GM10248 (cell line): Measurements from ENCODE around the gene LAMTOR2.

Experiments
- CTCF ChIA-PET: fragments of 300-600 bp; sonication (Branson Sonifier 250); formaldehyde crosslinking; extraction: SDS; loops from one replicate; lab custom pipeline; 2021; ENCODE audit warnings: antibody characterized with exemption; lab: Yijun Ruan, JAX
- POLR2A ChIA-PET: fragments of 350-650 bp; sonication (Branson Sonifier 250); formaldehyde crosslinking; extraction: SDS; loops from one replicate; lab custom pipeline; 2020; ENCODE audit warnings: antibody characterized with exemption; lab: Yijun Ruan, JAX
- DNase-seq: peaks from one replicate; pipeline ENCODE4 v3.0.0; 2012; ENCODE audit errors: extremely low spot score
- TF ChIP-seq, protein P1 (sequence below): IDR thresholded peaks from 2 replicates; pipeline ENCODE4 v1.5.1; 2012; ENCODE audit warnings: mild to moderate bottlenecking, low read depth; ENCODE audit errors: extremely low read depth, missing control alignments, control extremely low read depth

The LAMTOR2 gene

DNA sequence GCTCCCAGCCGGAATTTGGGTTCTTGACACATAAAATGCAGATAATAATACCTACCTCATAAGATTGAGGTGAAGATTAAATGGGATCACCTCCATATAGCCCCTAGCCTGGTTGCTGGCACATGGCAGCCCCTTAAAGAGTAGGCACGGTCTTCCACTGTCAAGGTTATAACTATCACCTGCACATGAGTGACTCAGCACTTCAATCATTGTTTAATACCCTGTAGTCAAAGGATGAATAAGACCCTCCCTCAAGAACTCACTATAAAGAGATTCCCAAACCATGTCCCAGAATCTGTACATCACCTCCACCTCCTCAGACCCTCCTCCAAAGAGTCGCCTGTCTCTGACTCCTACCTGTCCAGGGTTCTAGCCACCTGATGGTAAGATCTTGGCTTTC lies 53.5 kb downstream of the LAMTOR2 start:
- DNase-seq: no peak
- ChIA-PET POLR2A (interaction anchor here (13.4 kb wide), 1 partner anchor 14 kb away, joined by 266 read pairs; the partner anchor contains the start of gene LMNA), CTCF (interaction anchor here (1.3 to 29.1 kb wide), 3 partner anchors 11 to 16 kb away, joined by 4 to 1172 read pairs (median 90); partner anchors contain the start of gene LMNA)
- TF ChIP-seq, protein P1, sequence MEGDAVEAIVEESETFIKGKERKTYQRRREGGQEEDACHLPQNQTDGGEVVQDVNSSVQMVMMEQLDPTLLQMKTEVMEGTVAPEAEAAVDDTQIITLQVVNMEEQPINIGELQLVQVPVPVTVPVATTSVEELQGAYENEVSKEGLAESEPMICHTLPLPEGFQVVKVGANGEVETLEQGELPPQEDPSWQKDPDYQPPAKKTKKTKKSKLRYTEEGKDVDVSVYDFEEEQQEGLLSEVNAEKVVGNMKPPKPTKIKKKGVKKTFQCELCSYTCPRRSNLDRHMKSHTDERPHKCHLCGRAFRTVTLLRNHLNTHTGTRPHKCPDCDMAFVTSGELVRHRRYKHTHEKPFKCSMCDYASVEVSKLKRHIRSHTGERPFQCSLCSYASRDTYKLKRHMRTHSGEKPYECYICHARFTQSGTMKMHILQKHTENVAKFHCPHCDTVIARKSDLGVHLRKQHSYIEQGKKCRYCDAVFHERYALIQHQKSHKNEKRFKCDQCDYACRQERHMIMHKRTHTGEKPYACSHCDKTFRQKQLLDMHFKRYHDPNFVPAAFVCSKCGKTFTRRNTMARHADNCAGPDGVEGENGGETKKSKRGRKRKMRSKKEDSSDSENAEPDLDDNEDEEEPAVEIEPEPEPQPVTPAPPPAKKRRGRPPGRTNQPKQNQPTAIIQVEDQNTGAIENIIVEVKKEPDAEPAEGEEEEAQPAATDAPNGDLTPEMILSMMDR: no peak
